IPS-NIHi11 (cell line): ENCODE data around the gene LOC101059915.
A peak's percentile ranks its signal among the peaks of the same experiment; 100 is the strongest.

ENCODE experiments used
- DNase-seq: peaks from one replicate; pipeline ENCODE4 v3.0.0; 2012; ENCODE audit warnings: mixed read lengths, low spot score

LOC101059915 gene

DNA sequence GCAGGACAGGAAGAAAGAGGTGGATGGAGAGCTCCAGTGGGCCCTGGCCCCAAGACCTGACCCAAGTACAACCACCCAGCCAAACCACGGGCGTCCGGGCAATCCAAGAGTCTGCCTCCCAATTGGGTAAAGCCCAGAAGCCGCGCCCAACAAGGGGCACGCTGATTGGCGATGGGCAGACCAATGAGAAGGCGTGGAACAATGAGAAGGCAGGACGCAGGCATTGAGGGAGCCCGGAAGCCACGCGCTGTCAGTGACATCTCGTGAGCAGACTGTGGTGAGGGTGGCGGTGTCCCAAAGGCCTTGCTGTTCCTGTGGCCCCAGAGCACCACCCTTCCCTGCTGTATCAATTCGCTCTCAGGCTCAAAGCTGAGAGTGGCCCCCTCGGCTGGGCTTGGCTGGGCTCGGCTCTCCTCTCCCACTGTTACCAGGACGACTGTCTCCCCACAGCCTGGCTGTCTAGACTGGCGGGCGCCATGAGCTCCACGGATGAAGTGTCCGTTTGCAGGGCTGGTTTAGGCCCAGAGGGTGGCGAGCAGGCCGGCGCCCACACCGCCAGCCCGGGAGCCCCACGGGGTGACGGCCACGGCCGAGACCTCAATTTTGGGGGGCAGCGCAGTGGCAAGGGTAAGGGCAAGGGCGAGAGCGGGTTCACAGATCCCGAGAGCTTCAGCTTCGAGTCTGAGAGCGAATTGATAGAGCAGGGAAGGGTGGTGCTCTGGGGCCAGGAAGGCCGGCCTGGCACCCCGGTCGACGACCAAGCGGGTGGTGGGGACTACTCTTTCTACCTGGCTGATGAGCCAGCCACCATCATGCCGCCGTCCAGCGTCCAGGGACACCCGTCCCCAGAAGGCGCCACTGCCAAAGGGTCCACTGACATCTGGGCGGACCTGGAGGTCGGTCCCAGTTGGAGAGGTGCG lies at the start of gene LOC101059915:
TSS of gene LOC101059915 (plus strand) at position 219 of the 920 bp plus-strand sequence.
- DNase-seq = no peak

- DNase-seq = no peak
Measured at GRCh38 chrX:71617742-71618141, 49.6 kb upstream of the LOC101059915 start.

DNA sequence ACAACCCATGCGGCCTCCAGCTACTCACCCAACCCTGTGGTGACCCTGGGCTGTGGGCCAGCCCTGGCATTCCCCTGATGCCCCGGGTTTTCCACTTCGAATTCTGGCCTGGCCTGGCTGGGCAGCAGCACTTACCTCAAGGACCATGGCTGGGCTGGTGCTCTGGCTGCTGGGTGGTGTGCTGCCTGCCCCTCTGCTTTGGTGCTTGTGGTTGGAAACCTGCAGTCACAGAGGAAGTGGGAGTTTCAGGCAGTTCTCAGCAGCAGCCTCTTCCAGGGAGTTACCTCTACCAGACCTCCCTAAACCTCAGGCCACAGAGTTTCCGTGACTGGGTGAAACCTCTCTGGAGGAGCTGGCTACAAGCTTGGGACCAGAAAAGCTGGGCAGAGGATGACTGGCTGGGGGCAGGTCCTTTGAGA lies 49.0 kb upstream of the LOC101059915 start, which contains the start of gene CXCR3:
TSS of gene CXCR3 (minus strand) at position 209 of the 419 bp plus-strand sequence. CDS start at position 147, 62 bp downstream.
- DNase-seq = no peak

DNA sequence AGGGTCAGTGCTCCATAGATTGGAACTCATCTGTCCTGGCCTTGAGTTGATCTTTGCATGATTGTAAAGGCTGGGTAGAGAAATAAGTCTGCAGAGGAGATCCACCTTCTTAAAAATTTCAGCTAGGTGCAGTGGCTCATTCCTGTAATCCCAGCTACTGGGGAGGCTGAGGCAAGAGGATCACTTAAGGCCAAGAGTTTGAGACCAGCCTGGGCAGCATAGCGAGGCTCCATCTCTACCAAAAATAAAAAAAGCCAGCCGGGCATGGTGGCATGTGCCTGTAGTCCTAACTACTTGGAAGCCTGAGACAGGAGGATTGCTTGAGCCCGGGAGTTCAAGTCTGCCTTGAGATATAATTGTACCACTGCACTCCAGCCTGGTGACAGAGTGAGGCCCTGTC lies 48.6 kb upstream of the LOC101059915 start:
- no peak for DNase-seq

GRCh38 chrX:71619193-71619592 lies 48.2 kb upstream of the LOC101059915 start:
- no peak for DNase-seq

- DNase-seq = no peak
Measured at GRCh38 chrX:71619986-71620385, 47.4 kb upstream of the LOC101059915 start.

GRCh38 chrX:71621603-71622002 lies 45.7 kb upstream of the LOC101059915 start:
- DNase-seq = no peak

- DNase-seq = no peak
Measured at GRCh38 chrX:71622032-71622575, 45.2 kb upstream of the LOC101059915 start.

GRCh38 chrX:71622576-71623450 lies 44.5 kb upstream of the LOC101059915 start:
- DNase-seq = peak; percentile 66

- DNase-seq = no peak
Measured at GRCh38 chrX:71623714-71624113, 43.6 kb upstream of the LOC101059915 start.

DNA sequence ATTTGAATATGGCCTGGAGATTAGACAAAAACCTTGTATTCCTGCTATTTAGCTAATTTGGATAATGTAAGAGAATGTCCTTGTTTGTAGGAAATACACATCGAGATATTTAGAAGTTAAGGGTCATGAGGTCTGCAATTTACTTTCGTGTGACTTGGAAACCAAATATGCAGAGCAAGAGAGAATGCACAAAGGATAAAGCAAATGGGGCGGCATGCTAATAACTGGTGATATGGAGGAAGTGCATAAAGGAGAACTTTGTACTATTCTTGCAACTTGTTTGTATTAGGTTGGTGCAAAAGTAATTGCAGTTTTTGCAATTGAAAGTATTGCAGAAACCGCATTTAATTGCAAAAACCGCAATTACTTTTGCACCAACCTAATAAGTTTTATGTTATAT lies 41.9 kb upstream of the LOC101059915 start:
- DNase-seq = no peak

- DNase-seq = no peak
Measured at GRCh38 chrX:71626576-71626975, 40.8 kb upstream of the LOC101059915 start.

DNA sequence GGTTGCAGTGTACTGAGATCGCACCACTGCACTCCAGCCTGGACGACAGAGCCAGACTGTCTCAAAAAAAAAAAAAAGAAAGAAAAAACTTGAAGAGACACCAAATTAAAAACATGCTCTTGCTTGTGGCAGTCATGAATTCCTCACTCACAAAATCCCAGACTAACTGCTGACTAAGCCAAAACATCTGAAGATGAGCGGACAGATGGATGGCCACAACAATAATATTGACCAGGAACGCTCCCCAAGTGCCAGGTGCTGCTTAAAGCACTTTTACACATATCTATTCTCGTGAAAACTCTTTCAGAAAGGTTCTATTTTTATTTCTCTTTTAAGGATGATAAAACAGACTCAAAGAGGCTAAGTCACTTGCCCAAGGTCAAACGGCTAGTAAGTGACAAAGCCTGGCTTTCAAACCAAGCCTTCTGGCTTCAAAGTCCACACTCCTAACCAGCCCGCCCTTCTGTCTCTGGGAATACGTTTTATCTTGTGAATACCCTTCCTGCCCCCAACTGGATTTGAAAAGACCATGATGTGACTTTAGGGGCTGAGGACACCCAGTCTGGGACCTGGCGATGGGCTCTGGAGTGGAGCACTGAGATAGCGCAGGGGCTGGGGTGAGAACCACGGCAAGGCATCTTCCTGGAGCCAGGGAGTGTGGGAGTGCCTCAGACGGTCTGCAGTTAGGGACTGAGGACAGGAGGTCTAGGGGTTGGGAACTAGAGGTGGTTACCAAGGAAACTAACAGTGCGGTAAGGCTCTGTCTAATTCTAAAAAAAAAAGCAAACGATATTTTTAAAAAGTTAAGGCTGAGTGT lies 39.5 kb upstream of the LOC101059915 start:
- DNase-seq = no peak

DNA sequence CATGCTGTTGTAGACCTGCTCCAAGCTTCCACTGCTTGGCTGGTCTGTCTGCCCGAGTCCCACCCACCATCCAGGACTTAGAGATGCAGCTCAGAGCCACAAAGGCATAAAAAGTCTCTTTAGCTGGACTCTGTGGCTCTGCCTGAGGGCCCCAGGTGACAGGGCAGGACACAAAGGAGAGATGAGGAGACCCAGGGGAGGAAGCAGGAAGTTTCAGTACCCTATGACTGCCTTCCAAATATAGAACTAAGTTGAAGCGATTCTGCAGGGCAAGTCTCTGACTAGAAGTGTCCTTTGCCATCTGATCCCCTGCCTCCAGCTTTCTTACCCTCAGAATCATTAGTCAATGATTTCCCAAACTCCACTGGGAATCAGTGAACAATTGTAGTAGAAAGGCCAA lies 37.9 kb upstream of the LOC101059915 start:
- DNase-seq = no peak

DNA sequence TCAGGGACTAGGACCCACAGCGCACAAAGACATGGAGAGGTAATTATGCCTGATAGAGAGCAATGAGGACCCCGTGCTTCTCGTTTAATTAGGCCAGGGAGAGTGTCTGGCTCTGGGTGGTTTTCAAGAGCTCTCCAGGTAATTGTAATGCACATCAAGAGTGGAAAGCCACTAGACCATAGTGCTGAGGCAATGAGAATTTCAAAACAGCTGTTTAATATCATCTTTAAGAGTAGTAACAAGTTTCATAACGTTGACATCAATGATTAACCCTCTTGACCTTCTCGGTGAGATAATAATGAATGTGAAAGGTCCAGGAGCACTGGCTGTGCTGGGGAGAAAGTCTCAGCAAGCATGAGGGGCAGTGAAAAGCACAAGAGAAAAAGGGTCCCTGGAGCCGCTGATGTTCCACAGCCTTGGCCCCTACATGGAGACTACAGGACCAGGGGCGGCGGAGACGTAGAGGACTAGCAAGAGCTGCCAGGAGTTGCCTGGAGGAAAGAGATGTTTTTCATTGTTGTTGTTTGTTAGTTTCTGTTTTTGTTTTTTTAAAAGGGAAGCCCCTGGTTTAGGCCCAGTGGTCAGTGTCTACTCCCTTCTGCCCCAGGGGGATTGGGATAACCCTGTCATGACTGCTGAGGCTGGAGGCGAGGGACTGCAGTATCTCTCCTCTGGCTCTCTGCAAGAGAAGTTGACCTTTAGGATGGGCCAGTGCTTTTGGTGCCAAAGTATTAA lies 34.3 kb upstream of the LOC101059915 start:
- no peak for DNase-seq

DNA sequence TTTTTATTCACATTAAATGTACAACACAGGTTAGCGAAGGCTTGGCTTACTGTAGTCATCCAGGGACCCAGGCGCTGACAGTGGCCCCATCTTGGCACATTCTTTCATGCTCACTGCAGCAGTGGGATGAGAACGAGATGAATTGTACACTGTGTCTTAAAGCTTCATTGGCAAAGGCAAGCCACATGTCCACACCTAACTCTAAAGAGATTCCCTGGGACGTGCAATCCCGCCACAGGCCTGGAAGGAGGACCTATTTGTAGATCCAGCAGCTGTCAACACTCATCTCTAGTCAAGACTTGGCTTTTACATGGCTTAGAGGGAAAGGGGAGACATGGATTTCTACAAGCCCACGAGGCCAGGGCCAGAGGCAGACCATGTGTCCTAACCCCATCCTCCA lies 33.0 kb upstream of the LOC101059915 start:
- no peak for DNase-seq

GRCh38 chrX:71636438-71637252 lies 30.7 kb upstream of the LOC101059915 start:
- no peak for DNase-seq

- no peak for DNase-seq
Measured at GRCh38 chrX:71637253-71637618, 30.1 kb upstream of the LOC101059915 start.

DNA sequence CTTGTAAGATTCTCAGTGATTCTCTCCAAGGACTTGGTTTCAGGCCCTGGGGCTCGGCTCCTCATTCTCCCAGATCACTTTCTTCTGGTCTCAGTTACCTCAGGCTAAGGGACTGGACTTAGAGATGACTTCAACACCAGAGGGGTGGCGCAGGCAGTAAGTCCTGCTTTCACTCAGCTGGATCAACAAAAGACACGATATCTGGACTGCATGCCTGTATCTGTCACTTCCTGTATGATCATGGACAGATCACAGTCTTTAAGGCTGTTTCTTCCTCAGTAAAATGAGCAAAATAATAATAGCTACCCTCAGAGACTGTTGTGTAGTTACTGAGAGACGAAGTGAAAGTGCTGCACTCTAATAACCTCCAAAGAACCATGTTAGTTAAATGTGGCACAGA lies 29.5 kb upstream of the LOC101059915 start:
- no peak for DNase-seq

DNA sequence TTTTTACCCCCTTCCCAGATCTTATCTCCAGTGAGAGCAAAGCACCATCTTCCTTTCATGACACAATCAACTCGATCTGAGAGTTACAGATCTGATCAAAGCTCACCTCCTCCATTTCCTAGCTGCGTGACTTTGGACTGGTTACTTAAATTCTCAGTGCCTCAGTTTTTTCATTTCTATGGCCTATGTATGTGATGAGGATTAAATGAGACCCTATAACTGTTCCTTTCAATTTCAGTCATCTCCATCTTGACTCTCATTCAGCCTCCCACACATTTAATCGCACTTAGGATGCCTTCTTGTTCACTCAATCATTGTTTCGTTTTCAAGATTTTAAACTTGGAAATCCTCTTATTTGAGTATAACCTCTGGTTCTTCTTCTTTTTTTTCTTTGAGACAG lies 28.9 kb upstream of the LOC101059915 start:
- DNase-seq = no peak
